Measurements from ENCODE around the gene MARCHF9.

Gene MARCHF9

GRCh38 chr12:57716305-57716704 lies 38.6 kb upstream of the MARCHF9 start:
- no peak overlapping the region for H2AFZ ChIP-seq (ENCODE audit: low read depth, low read length, severe bottlenecking)
- peaks cover 14% of the 10 kb centered on the region; the same call in 1 of the 2 replicates for H3K36me3 ChIP-seq (ENCODE audit: low read length)
- H4K20me1 ChIP-seq (ENCODE audit: low read depth, low read length): no peaks in the 10 kb centered on the region
- H3K9me3 ChIP-seq (ENCODE audit: insufficient read depth, low read length): no peaks in the 10 kb centered on the region
- no peak overlapping the region for H3K4me3 ChIP-seq (ENCODE audit: insufficient read depth, low read length, poor library complexity, severe bottlenecking)
- H3K9ac ChIP-seq (ENCODE audit: low read length): no peak overlapping the region
- no peaks in the 10 kb centered on the region for H3K9me2 ChIP-seq (replicated peaks; ENCODE audit: insufficient read depth, low read length)
- H3K27ac ChIP-seq (ENCODE audit: low read depth, low read length): no peak overlapping the region
- TF ChIP-seq CTCF (IDR thresholded peaks at IDR 0.05; ENCODE audit: insufficient read depth, low read length, poor library complexity, severe bottlenecking) (no peak), EZH2phosphoT487 (conservative IDR thresholded peaks at IDR 0.05; ENCODE audit: low read length) (no peak)
- no peaks in the 10 kb centered on the region for H3K79me2 ChIP-seq (ENCODE audit: insufficient read depth, low read length)
- no peaks in the 10 kb centered on the region for H3F3A ChIP-seq (ENCODE audit: insufficient read depth)
- H3K27me3 ChIP-seq (ENCODE audit: low read length): no peaks in the 10 kb centered on the region
- no peak overlapping the region for H3K4me2 ChIP-seq (ENCODE audit: low read depth, low read length, poor library complexity, severe bottlenecking)

GRCh38 chr12:57717131-57717530 lies 37.8 kb upstream of the MARCHF9 start:
- Histone ChIP-seq H3K9me2 (replicated peaks; ENCODE audit: insufficient read depth, low read length) (no peaks in the 10 kb centered on the region), H2AFZ (ENCODE audit: low read depth, low read length, severe bottlenecking) (no peak overlapping the region), H3F3A (ENCODE audit: insufficient read depth) (no peaks in the 10 kb centered on the region), H4K20me1 (ENCODE audit: low read depth, low read length) (no peaks in the 10 kb centered on the region), H3K27me3 (ENCODE audit: low read length) (no peaks in the 10 kb centered on the region), H3K27ac (ENCODE audit: low read depth, low read length) (no peak overlapping the region), H3K4me3 (ENCODE audit: insufficient read depth, low read length, poor library complexity, severe bottlenecking) (no peak overlapping the region), H3K9ac (ENCODE audit: low read length) (no peak overlapping the region), H3K36me3 (ENCODE audit: low read length) (peaks cover 9% of the 10 kb centered on the region; the same call in 1 of the 2 replicates), H3K9me3 (ENCODE audit: insufficient read depth, low read length) (no peaks in the 10 kb centered on the region), H3K79me2 (ENCODE audit: insufficient read depth, low read length) (no peaks in the 10 kb centered on the region), H3K4me2 (ENCODE audit: low read depth, low read length, poor library complexity, severe bottlenecking) (no peak overlapping the region)
- TF ChIP-seq CTCF (IDR thresholded peaks at IDR 0.05; ENCODE audit: insufficient read depth, low read length, poor library complexity, severe bottlenecking) (no peak), EZH2phosphoT487 (conservative IDR thresholded peaks at IDR 0.05; ENCODE audit: low read length) (no peak)

- no peaks in the 10 kb centered on the region for H4K20me1 ChIP-seq (ENCODE audit: low read depth, low read length)
- no peaks in the 10 kb centered on the region for H3K9me2 ChIP-seq (replicated peaks; ENCODE audit: insufficient read depth, low read length)
- H3K4me2 ChIP-seq (ENCODE audit: low read depth, low read length, poor library complexity, severe bottlenecking): no peak overlapping the region
- TF ChIP-seq EZH2phosphoT487 (conservative IDR thresholded peaks at IDR 0.05; ENCODE audit: low read length) (no peak), CTCF (IDR thresholded peaks at IDR 0.05; ENCODE audit: insufficient read depth, low read length, poor library complexity, severe bottlenecking) (no peak)
- no peaks in the 10 kb centered on the region for H3K27me3 ChIP-seq (ENCODE audit: low read length)
- no peak overlapping the region for H3K4me3 ChIP-seq (ENCODE audit: insufficient read depth, low read length, poor library complexity, severe bottlenecking)
- no peaks in the 10 kb centered on the region for H3K9me3 ChIP-seq (ENCODE audit: insufficient read depth, low read length)
- H3K27ac ChIP-seq (ENCODE audit: low read depth, low read length): no peak overlapping the region
- H3K36me3 ChIP-seq (ENCODE audit: low read length): 0 out of 2 replicates have a peak, but pooled peaks cover 3% of the 10 kb centered on the region
- no peaks in the 10 kb centered on the region for H3F3A ChIP-seq (ENCODE audit: insufficient read depth)
- no peaks in the 10 kb centered on the region for H3K79me2 ChIP-seq (ENCODE audit: insufficient read depth, low read length)
- H2AFZ ChIP-seq (ENCODE audit: low read depth, low read length, severe bottlenecking): no peak overlapping the region
- no peak overlapping the region for H3K9ac ChIP-seq (ENCODE audit: low read length)
Measured at GRCh38 chr12:57717846-57718640, 36.9 kb upstream of the MARCHF9 start.
